DND-41 (cell line): ENCODE measurements around the gene TBL1Y.

ENCODE experiments used
- ATAC-seq: fragments of 200-7000 bp; cut with Tn5 transposase; 3 replicates; pipeline ENCODE4 v1.9.1; 2021; ENCODE audit warnings: low read depth; ENCODE audit not compliant: insufficient read depth
- DNase-seq: peaks from one replicate; pipeline ENCODE4 v3.0.0-alpha.2; 2020
- H2AFZ ChIP-seq: 2 replicates; pipeline ENCODE4 v1.6.0; 2012; ENCODE audit warnings: low read depth, low read length
- H3K27ac ChIP-seq: 2 replicates; pipeline ENCODE4 v1.5.1; 2012; ENCODE audit warnings: low read length, inconsistent platforms
- H3K27me3 ChIP-seq: fragments of 200-600 bp; sonication (generic); 2 replicates; pipeline ENCODE4 v1.6.0; 2012; ENCODE audit warnings: low read length, mild to moderate bottlenecking, inconsistent platforms; ENCODE audit not compliant: insufficient read depth, poor library complexity
- H3K36me3 ChIP-seq: 2 replicates; pipeline ENCODE4 v1.5.1; 2012; ENCODE audit warnings: low read length, inconsistent platforms; ENCODE audit not compliant: insufficient read depth
- H3K4me1 ChIP-seq: 2 replicates; pipeline ENCODE4 v1.5.1; 2012; ENCODE audit warnings: mild to moderate bottlenecking, low read length; ENCODE audit not compliant: insufficient read depth
- H3K4me2 ChIP-seq: 2 replicates; pipeline ENCODE4 v1.6.0; 2012; ENCODE audit warnings: mild to moderate bottlenecking, moderate library complexity, low read length, inconsistent platforms; ENCODE audit not compliant: insufficient read depth
- H3K4me3 ChIP-seq, 2 experiments: fragments of 200-600 bp in 1 of 2; shearing (Covaris generic) in 1 of 2; 2 replicates each; pipeline ENCODE4 v1.5.1; 2012 to 2016; ENCODE audit warnings: inconsistent platforms in 2 of 2, low read length in 2 of 2, mild to moderate bottlenecking in 2 of 2, low read depth in 1 of 2, moderate library complexity in 1 of 2
- H3K79me2 ChIP-seq: 2 replicates; pipeline ENCODE4 v1.6.0; 2012; ENCODE audit warnings: low read length, inconsistent platforms; ENCODE audit not compliant: insufficient read depth
- H3K9ac ChIP-seq: 2 replicates; pipeline ENCODE4 v1.6.0; 2012; ENCODE audit warnings: low read depth, mild to moderate bottlenecking, inconsistent platforms, low read length, moderate library complexity
- H3K9me3 ChIP-seq: 2 replicates; pipeline ENCODE4 v1.5.1; 2012; ENCODE audit warnings: low read length, moderate library complexity, mild to moderate bottlenecking, inconsistent platforms; ENCODE audit not compliant: insufficient read depth, severe bottlenecking
- H4K20me1 ChIP-seq: 2 replicates; pipeline ENCODE4 v1.6.0; 2012; ENCODE audit warnings: low read length; ENCODE audit not compliant: insufficient read depth
- CTCF ChIP-seq: IDR thresholded peaks from 2 replicates; pipeline ENCODE4 v1.5.1; 2012; ENCODE audit warnings: borderline replicate concordance, low read length, moderate library complexity, mild to moderate bottlenecking; ENCODE audit not compliant: poor library complexity, severe bottlenecking; ENCODE audit errors: extremely low read depth
- EZH2 ChIP-seq: IDR thresholded peaks from 3 replicates; pipeline ENCODE4 v1.6.1; 2012; ENCODE audit warnings: borderline replicate concordance, low read depth, mild to moderate bottlenecking, moderate library complexity, low read length, inconsistent platforms; ENCODE audit not compliant: severe bottlenecking

The TBL1Y gene

GRCh38 chrY:7099742-7100141 is 189.2 kb downstream of the TBL1Y start:
- no peak for DNase-seq

GRCh38 chrY:7102680-7103079 is 192.2 kb downstream of the TBL1Y start:
- no peak for TF ChIP-seq CTCF
- TF ChIP-seq EZH2: no peak
- Histone ChIP-seq H3K9ac (no peak overlapping the region), H3K4me2 (no peak overlapping the region), H3K9me3 (no peaks in the 10 kb centered on the region), H3K36me3 (no peaks in the 10 kb centered on the region), H3K79me2 (no peaks in the 10 kb centered on the region), H3K4me3 (no peak overlapping the region), H3K4me1 (no peaks in the 10 kb centered on the region), H3K27ac (no peak overlapping the region), H3K27me3 (no peaks in the 10 kb centered on the region), H2AFZ (no peak overlapping the region), H4K20me1 (no peaks in the 10 kb centered on the region)
- DNase-seq (no peak), ATAC-seq (no peak)

More at GRCh38 chrY:7099742-7100141, 189.2 kb downstream of the TBL1Y start:
- Histone ChIP-seq H3K4me3 (no peak overlapping the region), H3K27ac (no peak overlapping the region), H3K9me3 (no peaks in the 10 kb centered on the region), H3K4me1 (no peaks in the 10 kb centered on the region), H3K36me3 (no peaks in the 10 kb centered on the region), H2AFZ (no peak overlapping the region), H3K27me3 (no peaks in the 10 kb centered on the region), H3K9ac (no peak overlapping the region), H3K4me2 (no peak overlapping the region), H3K79me2 (no peaks in the 10 kb centered on the region), H4K20me1 (no peaks in the 10 kb centered on the region)
- no peak for ATAC-seq
- TF ChIP-seq EZH2 (no peak), CTCF (no peak)

- TF ChIP-seq CTCF (no peak), EZH2 (no peak)
- Histone ChIP-seq H3K4me3 (no peak overlapping the region), H3K4me2 (no peak overlapping the region), H2AFZ (no peak overlapping the region), H3K27ac (no peak overlapping the region), H3K4me1 (no peaks in the 10 kb centered on the region), H3K9ac (no peak overlapping the region), H3K27me3 (no peaks in the 10 kb centered on the region), H3K79me2 (no peaks in the 10 kb centered on the region), H3K36me3 (no peaks in the 10 kb centered on the region), H4K20me1 (no peaks in the 10 kb centered on the region), H3K9me3 (no peaks in the 10 kb centered on the region)
- DNase-seq (no peak), ATAC-seq (no peak)
Measured at GRCh38 chrY:7107179-7107578, 196.7 kb downstream of the TBL1Y start.

- Histone ChIP-seq H3K4me1 (no peaks in the 10 kb centered on the region), H3K27me3 (no peaks in the 10 kb centered on the region), H3K9ac (no peak overlapping the region), H3K4me2 (no peak overlapping the region), H2AFZ (no peak overlapping the region), H3K9me3 (no peaks in the 10 kb centered on the region), H3K79me2 (no peaks in the 10 kb centered on the region), H3K36me3 (no peaks in the 10 kb centered on the region), H3K4me3 (no peak overlapping the region), H3K27ac (no peak overlapping the region), H4K20me1 (no peaks in the 10 kb centered on the region)
- no peak for DNase-seq
- no peak for ATAC-seq
- TF ChIP-seq EZH2: no peak
- TF ChIP-seq CTCF: no peak
Measured at GRCh38 chrY:7110086-7110485, 199.6 kb downstream of the TBL1Y start.
